ENCODE results near the gene FCN1.

The FCN1 gene

GRCh38 chr9:134895908-134896833 lies 21.5 kb downstream of the FCN1 start:
- no peak overlapping the region for H3K4me3 ChIP-seq (ENCODE audit: low read depth, low read length)
- TF ChIP-seq CTCF (IDR thresholded peaks at IDR 0.05; ENCODE audit: borderline replicate concordance, insufficient read depth, low read depth, low read length), result no peak

- no peak for TF ChIP-seq CTCF (IDR thresholded peaks at IDR 0.05; ENCODE audit: borderline replicate concordance, insufficient read depth, low read depth, low read length)
- H3K4me3 ChIP-seq (ENCODE audit: low read depth, low read length), result no peak overlapping the region
These were observed 22.2 kb downstream of the FCN1 start for GRCh38 chr9:134895567-134895907.

GRCh38 chr9:134895097-134895496 lies 22.6 kb downstream of the FCN1 start:
- no peak overlapping the region for H3K4me3 ChIP-seq (ENCODE audit: low read depth, low read length)
- TF ChIP-seq CTCF (IDR thresholded peaks at IDR 0.05; ENCODE audit: borderline replicate concordance, insufficient read depth, low read depth, low read length), result no peak

GRCh38 chr9:134894136-134894860 lies 23.4 kb downstream of the FCN1 start:
- H3K4me3 ChIP-seq (ENCODE audit: low read depth, low read length), result no peak overlapping the region
- no peak for TF ChIP-seq CTCF (IDR thresholded peaks at IDR 0.05; ENCODE audit: borderline replicate concordance, insufficient read depth, low read depth, low read length)

GRCh38 chr9:134892820-134893420 lies 24.8 kb downstream of the FCN1 start:
- no peak for TF ChIP-seq CTCF (IDR thresholded peaks at IDR 0.05; ENCODE audit: borderline replicate concordance, insufficient read depth, low read depth, low read length)
- no peak overlapping the region for H3K4me3 ChIP-seq (ENCODE audit: low read depth, low read length)

GRCh38 chr9:134892221-134892620 lies 25.5 kb downstream of the FCN1 start:
- no peak overlapping the region for H3K4me3 ChIP-seq (ENCODE audit: low read depth, low read length)
- TF ChIP-seq CTCF (IDR thresholded peaks at IDR 0.05; ENCODE audit: borderline replicate concordance, insufficient read depth, low read depth, low read length), result no peak

Data from GM12875 (cell line).